B cell (primary cell): ENCODE measurements around the gene CCDC190. TPM values are rescaled to one million over a fixed set of nuclear protein-coding genes. Genes with fewer than 3 reads are reported as not detected.

ENCODE experiments used
- ATAC-seq: fragments of 200-7000 bp; cut with Tn5 transposase; one replicate; pipeline ENCODE4 v1.10.0; 2021; ENCODE audit warnings: low read depth, mild to moderate bottlenecking, moderate number of reproducible peaks, moderate library complexity
- CTCF ChIA-PET: fragments of 350-600 bp; sonication (Branson Sonifier 250); formaldehyde crosslinking; loops from one replicate; lab custom pipeline; 2021; ENCODE audit warnings: antibody characterized with exemption, inconsistent platforms; lab: Charles Lee
- POLR2A ChIA-PET: fragments of 350-600 bp; sonication (Branson Sonifier 250); formaldehyde crosslinking; loops from one replicate; lab custom pipeline; 2021; ENCODE audit warnings: antibody characterized with exemption; lab: Charles Lee
- DNase-seq: peaks from one replicate; pipeline ENCODE4 v3.0.0; 2013
- H2AFZ ChIP-seq: 2 replicates; pipeline ENCODE4 v1.6.1; 2012; ENCODE audit warnings: mild to moderate bottlenecking, low read depth, low read length; ENCODE audit not compliant: insufficient read depth, poor library complexity, severe bottlenecking
- H3K27ac ChIP-seq, 2 donors: 1 replicate in 1 of 2; 2 replicates in 1 of 2; pipeline ENCODE4 v1.5.1; 2012 to 2013; ENCODE audit warnings: low read length in 2 of 2, mild to moderate bottlenecking in 2 of 2, moderate library complexity in 1 of 2
- H3K27me3 ChIP-seq, 4 experiments: fragments of 200-600 bp in 1 of 4; sonication (generic) in 1 of 4; replicated peaks in 1 of 4; 1 replicate in 2 of 4; 2 replicates in 2 of 4; pipeline versions ENCODE4 v1.6.1 to v1.7.0; 2013 to 2016; ENCODE audit warnings: low read length in 3 of 4, mild to moderate bottlenecking in 2 of 4, mixed read lengths in 1 of 4, moderate library complexity in 1 of 4; ENCODE audit not compliant: insufficient read depth in 4 of 4, control insufficient read depth in 3 of 4; ENCODE audit errors: control extremely low read depth in 1 of 4
- H3K36me3 ChIP-seq, 2 experiments: replicated peaks in 1 of 2; 1 replicate in 1 of 2; 2 replicates in 1 of 2; pipeline versions ENCODE4 v1.6.1 to v1.7.1; 2013; ENCODE audit warnings: low read length in 1 of 2; ENCODE audit not compliant: insufficient read depth in 2 of 2, control insufficient read depth in 1 of 2; ENCODE audit errors: control extremely low read depth in 1 of 2, extremely low read depth in 1 of 2
- H3K4me1 ChIP-seq, 2 donors: fragments of 200-600 bp in 1 of 2; sonication (generic) in 1 of 2; 1 replicate in 1 of 2; 2 replicates in 1 of 2; pipeline versions ENCODE4 v1.5.1 to v1.6.1; 2013 to 2017; ENCODE audit warnings: low read length in 2 of 2; ENCODE audit not compliant: control insufficient read depth in 2 of 2, insufficient read depth in 2 of 2
- H3K4me2 ChIP-seq: replicated peaks from 2 replicates; pipeline ENCODE3; 2012; ENCODE audit warnings: mild to moderate bottlenecking, low read depth, low read length; ENCODE audit not compliant: poor library complexity, severe bottlenecking
- H3K4me3 ChIP-seq, 5 experiments: fragments of 200-600 bp in 1 of 5; sonication (generic) in 1 of 5; 1 replicate in 3 of 5; 2 replicates in 2 of 5; pipeline versions ENCODE4 v1.5.1 to v1.7.0; 2011 to 2016; ENCODE audit warnings: low read length in 4 of 5, mild to moderate bottlenecking in 4 of 5, low read depth in 2 of 5, control low read depth in 1 of 5, moderate library complexity in 1 of 5; ENCODE audit not compliant: insufficient read depth in 1 of 5; ENCODE audit errors: control extremely low read depth in 1 of 5, extremely low read depth in 1 of 5
- H3K79me2 ChIP-seq: fragments of 200-600 bp; sonication (generic); one replicate; pipeline ENCODE4 v1.6.0; 2016; ENCODE audit warnings: low read length; ENCODE audit not compliant: control insufficient read depth, insufficient read depth
- H3K9ac ChIP-seq: fragments of 200-600 bp; sonication (generic); 2 replicates; pipeline ENCODE4 v1.6.1; 2017; ENCODE audit warnings: mild to moderate bottlenecking, low read length, moderate library complexity
- H3K9me3 ChIP-seq, 3 donors: one replicate each; pipeline versions ENCODE4 v1.6.1 to v1.7.1; 2013; ENCODE audit warnings: low read length in 2 of 3; ENCODE audit not compliant: control insufficient read depth in 2 of 3, insufficient read depth in 1 of 3; ENCODE audit errors: control extremely low read depth in 1 of 3
- H4K20me1 ChIP-seq: 2 replicates; pipeline ENCODE4 v1.6.0; 2012; ENCODE audit warnings: mild to moderate bottlenecking, low read length; ENCODE audit not compliant: insufficient read depth, control insufficient read depth, poor library complexity, severe bottlenecking
- H3K27ac Mint-ChIP-seq: one replicate; pipeline ENCODE4 v1.8.0; 2021; ENCODE audit warnings: mixed read lengths
- H3K27me3 Mint-ChIP-seq: one replicate; pipeline ENCODE4 v1.8.0; 2021; ENCODE audit warnings: mixed read lengths
- H3K4me1 Mint-ChIP-seq: one replicate; pipeline ENCODE4 v1.8.0; 2021; ENCODE audit warnings: mixed read lengths
- H3K4me3 Mint-ChIP-seq: one replicate; pipeline ENCODE4 v1.8.0; 2021; ENCODE audit warnings: mixed read lengths
- H3K9me3 Mint-ChIP-seq: one replicate; pipeline ENCODE4 v1.8.0; 2022; ENCODE audit warnings: mixed read lengths; ENCODE audit not compliant: insufficient read depth
- EZH2 ChIP-seq: IDR thresholded peaks from 2 replicates; pipeline ENCODE4 v1.6.1; 2012; ENCODE audit warnings: borderline replicate concordance, low read depth, mild to moderate bottlenecking, moderate library complexity, low read length; ENCODE audit not compliant: insufficient read depth, poor library complexity, severe bottlenecking
- WGBS: methylation state at CpG from one replicate; pipeline ENCODE4 v1.1.5; 2013; ENCODE audit warnings: missing lambda C conversion rate; ENCODE audit not compliant: insufficient coverage; 5-methylcytosine and 5-hydroxymethylcytosine counted together
- intact Hi-C: fragments of 100-400 bp; cut with micrococcal nuclease; formaldehyde crosslinking; loops from one replicate; pipeline ENCODE4 v1.10.0; 2022
- polyA plus RNA-seq: library from polyadenylated mRNA; depleted of rRNA; stranded (reverse); fragments of >200 nt; gene quantifications from 2 replicates; pipeline ENCODE4 v1.2.3, GENCODE V29; 2012
- total RNA-seq, 2 donors: library from RNA; stranded (reverse); fragments of 120-200 nt in 1 of 2; gene quantifications; 1 replicate in 1 of 2; 2 replicates in 1 of 2; pipeline versions ENCODE4 v1.2.3 to v1.2.4, GENCODE V29; 2013 to 2022
- TF ChIP-seq, protein P1 (sequence below): fragments of 200-600 bp; IDR thresholded peaks from one replicate; pipeline ENCODE4 v1.8.0; 2022; ENCODE audit warnings: antibody characterized with exemption, mild to moderate bottlenecking

CCDC190 gene
- total and polyA plus RNA-seq, 2 donors (not counting 1 experiment from before 2014, with no cell fraction given), result not detected

DNA sequence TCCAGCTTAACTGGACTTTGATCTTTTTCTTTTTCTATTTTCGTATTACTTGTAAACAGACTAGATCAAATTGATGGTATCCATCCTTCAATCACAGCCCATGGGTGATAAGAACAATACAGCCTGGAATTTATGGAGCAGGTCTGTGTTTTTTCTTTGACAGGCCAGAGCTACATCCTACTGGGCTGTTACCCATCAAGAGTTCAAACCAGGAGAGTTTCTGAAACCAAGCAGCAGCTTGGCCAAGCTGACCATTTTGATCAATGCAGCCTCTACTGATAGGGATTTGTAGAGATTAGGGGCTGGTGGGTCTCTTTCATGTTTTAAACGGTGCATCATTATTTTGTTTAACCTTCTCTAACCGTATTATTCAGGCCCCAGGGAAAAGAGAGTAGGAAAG, 24.3 kb upstream of the CCDC190 start:
- intact Hi-C loops, result no loop called here
- DNase-seq, result no peak
- H2AFZ ChIP-seq, result no peak overlapping the region
- no peak overlapping the region for H3K4me2 ChIP-seq
- no peaks in the 10 kb centered on the region for H3K36me3 ChIP-seq
- H3K4me3 ChIP-seq, result no peak overlapping the region
- Mint-ChIP-seq H3K9me3 (no peaks in the 10 kb centered on the region), H3K4me1 (no peaks in the 10 kb centered on the region), H3K27ac (no peak overlapping the region), H3K27me3 (peaks cover 7% of the 10 kb centered on the region), H3K4me3 (no peak overlapping the region)
- peaks cover 0 to 4% (median 0%) of the 10 kb centered on the region in 4 experiments for H3K27me3 ChIP-seq
- H3K9ac ChIP-seq, result no peak overlapping the region
- H3K27ac ChIP-seq, result no peak overlapping the region
- POLR2A ChIA-PET, result no interaction called here
- no CpG with 5 or more reads among the region's 3 CpGs for WGBS
- no peaks in the 10 kb centered on the region for H3K4me1 ChIP-seq
- H3K9me3 ChIP-seq, result no peaks in the 10 kb centered on the region
- TF ChIP-seq, protein P1, sequence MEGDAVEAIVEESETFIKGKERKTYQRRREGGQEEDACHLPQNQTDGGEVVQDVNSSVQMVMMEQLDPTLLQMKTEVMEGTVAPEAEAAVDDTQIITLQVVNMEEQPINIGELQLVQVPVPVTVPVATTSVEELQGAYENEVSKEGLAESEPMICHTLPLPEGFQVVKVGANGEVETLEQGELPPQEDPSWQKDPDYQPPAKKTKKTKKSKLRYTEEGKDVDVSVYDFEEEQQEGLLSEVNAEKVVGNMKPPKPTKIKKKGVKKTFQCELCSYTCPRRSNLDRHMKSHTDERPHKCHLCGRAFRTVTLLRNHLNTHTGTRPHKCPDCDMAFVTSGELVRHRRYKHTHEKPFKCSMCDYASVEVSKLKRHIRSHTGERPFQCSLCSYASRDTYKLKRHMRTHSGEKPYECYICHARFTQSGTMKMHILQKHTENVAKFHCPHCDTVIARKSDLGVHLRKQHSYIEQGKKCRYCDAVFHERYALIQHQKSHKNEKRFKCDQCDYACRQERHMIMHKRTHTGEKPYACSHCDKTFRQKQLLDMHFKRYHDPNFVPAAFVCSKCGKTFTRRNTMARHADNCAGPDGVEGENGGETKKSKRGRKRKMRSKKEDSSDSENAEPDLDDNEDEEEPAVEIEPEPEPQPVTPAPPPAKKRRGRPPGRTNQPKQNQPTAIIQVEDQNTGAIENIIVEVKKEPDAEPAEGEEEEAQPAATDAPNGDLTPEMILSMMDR, result no peak
- TF ChIP-seq EZH2, result no peak
- no peaks in the 10 kb centered on the region for H4K20me1 ChIP-seq
- CTCF ChIA-PET, result interaction anchor here (1.0 to 1.1 kb wide), 2 partner anchors 37 to 432 kb away, joined by 3 to 4 read pairs; no protein-coding TSS in a partner anchor
- ATAC-seq, result no peak
- H3K79me2 ChIP-seq, result no peaks in the 10 kb centered on the region

DNA sequence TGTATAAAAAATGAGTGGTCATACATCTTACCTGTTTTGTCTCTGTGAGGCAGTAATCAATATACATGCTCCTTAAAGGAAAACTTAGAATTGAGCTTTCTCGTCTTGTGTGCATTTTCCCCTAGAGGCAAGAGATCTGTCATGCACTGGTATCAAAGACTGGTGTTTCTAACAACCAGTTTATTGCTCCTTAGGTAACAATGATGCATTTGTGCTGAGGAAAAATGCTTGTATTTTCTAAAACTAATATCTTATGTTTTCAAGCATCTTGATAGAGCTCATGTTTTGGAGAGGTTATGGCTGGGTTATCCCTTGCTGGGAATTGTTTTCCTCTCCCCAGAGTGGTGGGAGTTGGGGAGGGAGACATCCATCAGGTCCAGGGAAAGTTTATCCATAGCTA, 23.9 kb upstream of the CCDC190 start:
- no peak for DNase-seq
- H3K4me1 Mint-ChIP-seq, result no peaks in the 10 kb centered on the region
- H3K4me3 ChIP-seq, result no peak overlapping the region
- no peaks in the 10 kb centered on the region for H3K79me2 ChIP-seq
- ATAC-seq, result no peak
- no peak overlapping the region for H3K9ac ChIP-seq
- H3K4me1 ChIP-seq, result no peaks in the 10 kb centered on the region
- H2AFZ ChIP-seq, result no peak overlapping the region
- H3K9me3 ChIP-seq, result no peaks in the 10 kb centered on the region
- TF ChIP-seq, protein P1, result no peak
- no peak for TF ChIP-seq EZH2
- no peak overlapping the region for H3K27ac ChIP-seq
- H3K27me3 ChIP-seq, result peaks cover 0 to 4% (median 0%) of the 10 kb centered on the region in 4 experiments
- intact Hi-C loops, result no loop called here
- no peaks in the 10 kb centered on the region for H3K36me3 ChIP-seq
- no peak overlapping the region for H3K27ac Mint-ChIP-seq
- ChIA-PET CTCF (interaction anchor here (1.0 kb wide), 1 partner anchor 432 kb away, joined by 3 read pairs; no protein-coding TSS in a partner anchor), POLR2A (no interaction called here)
- H3K9me3 Mint-ChIP-seq, result no peaks in the 10 kb centered on the region
- no peak overlapping the region for H3K4me3 Mint-ChIP-seq
- no peak overlapping the region for H3K4me2 ChIP-seq
- H4K20me1 ChIP-seq, result no peaks in the 10 kb centered on the region
- 100% methylated on average over 1 of the region's 1 CpG for whole genome bisulfite sequencing
- peaks cover 7% of the 10 kb centered on the region for H3K27me3 Mint-ChIP-seq
